GM23338 (cell line): ENCODE data around the gene YIPF6. TPM values are rescaled to one million over a fixed set of nuclear protein-coding genes. Genes with fewer than 3 reads are reported as not detected.

Experiments
- ATAC-seq: fragments of 200-7000 bp; cut with Tn5 transposase; 3 replicates; pipeline ENCODE4 v1.9.1; 2020
- DNase-seq: peaks from one replicate; pipeline ENCODE4 v3.0.0-alpha.2; 2015; ENCODE audit warnings: low spot score
- H2AFZ ChIP-seq: fragments of 200-600 bp; sonication (generic); 2 replicates; pipeline ENCODE4 v1.8.0; 2016; ENCODE audit warnings: antibody characterized with exemption, mild to moderate bottlenecking, moderate library complexity
- H3F3A ChIP-seq: fragments of 200-600 bp; sonication (generic); replicated peaks from 2 replicates; pipeline ENCODE4 v1.8.0; 2017; ENCODE audit warnings: antibody characterized with exemption, mixed run types, low read depth
- H3K27ac ChIP-seq: fragments of 200-600 bp; sonication (generic); 2 replicates; pipeline ENCODE4 v1.6.1; 2016; ENCODE audit warnings: low read depth
- H3K27me3 ChIP-seq: fragments of 200-600 bp; sonication (generic); 2 replicates; pipeline ENCODE4 v1.8.0; 2016; ENCODE audit warnings: mild to moderate bottlenecking, mixed run types, moderate library complexity; ENCODE audit not compliant: insufficient read depth
- H3K36me3 ChIP-seq: fragments of 200-600 bp; sonication (generic); 2 replicates; pipeline ENCODE4 v1.8.0; 2016; ENCODE audit warnings: mild to moderate bottlenecking; ENCODE audit not compliant: insufficient read depth
- H3K4me1 ChIP-seq: fragments of 200-600 bp; sonication (generic); 2 replicates; pipeline ENCODE4 v1.8.0; 2016; ENCODE audit warnings: mild to moderate bottlenecking, moderate library complexity; ENCODE audit not compliant: insufficient read depth
- H3K4me2 ChIP-seq: fragments of 200-600 bp; sonication (generic); 2 replicates; pipeline ENCODE4 v1.7.1; 2017; ENCODE audit warnings: mixed run types
- H3K4me3 ChIP-seq: fragments of 200-600 bp; sonication (generic); 2 replicates; pipeline ENCODE4 v1.6.1; 2016; ENCODE audit warnings: mixed run types
- H3K79me2 ChIP-seq: fragments of 200-600 bp; sonication (generic); replicated peaks from 2 replicates; pipeline ENCODE4 v1.8.0; 2017; ENCODE audit warnings: mild to moderate bottlenecking; ENCODE audit not compliant: insufficient read depth
- H3K9me2 ChIP-seq: fragments of 200-600 bp; sonication (generic); 2 replicates; pipeline ENCODE4 v1.8.0; 2017; ENCODE audit not compliant: insufficient read depth
- H4K20me1 ChIP-seq: fragments of 200-600 bp; sonication (generic); replicated peaks from 2 replicates; pipeline ENCODE4 v1.8.0; 2017; ENCODE audit warnings: mild to moderate bottlenecking; ENCODE audit not compliant: insufficient read depth
- H3K27ac Mint-ChIP-seq: 2 replicates; pipeline ENCODE4 v1.8.0; 2020; ENCODE audit warnings: inconsistent platforms, mild to moderate bottlenecking, moderate library complexity, mixed read lengths
- H3K27me3 Mint-ChIP-seq: 3 replicates; pipeline ENCODE4 v1.8.0; 2022; ENCODE audit warnings: low read depth, mild to moderate bottlenecking, moderate library complexity, mixed read lengths, inconsistent platforms; ENCODE audit not compliant: insufficient read depth, poor library complexity
- H3K36me3 Mint-ChIP-seq: 3 replicates; pipeline ENCODE4 v1.8.0; 2021; ENCODE audit warnings: low read depth, mild to moderate bottlenecking, inconsistent platforms, moderate library complexity, mixed read lengths
- H3K4me1 Mint-ChIP-seq: 3 replicates; pipeline ENCODE4 v1.8.0; 2020; ENCODE audit warnings: mild to moderate bottlenecking, inconsistent platforms, mixed read lengths
- H3K4me3 Mint-ChIP-seq: 3 replicates; pipeline ENCODE4 v1.8.0; 2021; ENCODE audit warnings: moderate library complexity, mild to moderate bottlenecking, inconsistent platforms, mixed read lengths
- H3K9me3 Mint-ChIP-seq: 3 replicates; pipeline ENCODE4 v1.8.0; 2020; ENCODE audit warnings: moderate library complexity, mild to moderate bottlenecking, inconsistent platforms, mixed read lengths
- CREB1 ChIP-seq: fragments of 250-450 bp; sonication (Bioruptor Pico); IDR thresholded peaks from 2 replicates; pipeline ENCODE4 v1.5.0; 2020; ENCODE audit warnings: low read depth, mild to moderate bottlenecking, moderate library complexity
- EZH2 ChIP-seq: fragments of 200-600 bp; sonication (generic); IDR thresholded peaks from one replicate; pipeline ENCODE4 v1.8.0; 2017; ENCODE audit warnings: antibody characterized with exemption, mild to moderate bottlenecking, low read depth; ENCODE audit not compliant: unreplicated experiment
- EZH2phosphoT487 ChIP-seq: fragments of 200-600 bp; sonication (generic); IDR thresholded peaks from one replicate; pipeline ENCODE4 v1.8.1; 2018; ENCODE audit warnings: antibody characterized with exemption; ENCODE audit not compliant: unreplicated experiment
- JUNB ChIP-seq: IDR thresholded peaks from one replicate; pipeline ENCODE4 v1.6.1; 2016; ENCODE audit warnings: antibody characterized with exemption; ENCODE audit not compliant: unreplicated experiment
- NANOG ChIP-seq: IDR thresholded peaks from 2 replicates; pipeline ENCODE4 v1.6.1; 2016; ENCODE audit warnings: antibody characterized with exemption, borderline replicate concordance
- POLR2AphosphoS5 ChIP-seq: IDR thresholded peaks from 2 replicates; pipeline ENCODE4 v1.6.1; 2016; ENCODE audit warnings: antibody characterized with exemption, low read depth
- STAT1 ChIP-seq: IDR thresholded peaks from one replicate; pipeline ENCODE4 v1.6.1; 2016; ENCODE audit warnings: antibody characterized with exemption; ENCODE audit not compliant: unreplicated experiment
- ZNF114 ChIP-seq: fragments of 250-450 bp; sonication (Bioruptor Pico); IDR thresholded peaks from 2 replicates; pipeline ENCODE4 v1.5.0; 2020; ENCODE audit warnings: mild to moderate bottlenecking, moderate library complexity
- ZNF331 ChIP-seq: fragments of 250-450 bp; sonication (Bioruptor Pico); IDR thresholded peaks from 2 replicates; pipeline ENCODE4 v1.5.0; 2020; ENCODE audit warnings: low read depth, mild to moderate bottlenecking, moderate library complexity
- polyA plus RNA-seq: library from polyadenylated mRNA; unstranded; fragments of >200 nt; fragmentation: Nextera tagmentation; extraction: Ambion mirVana; gene quantifications from 2 replicates; pipeline ENCODE4 v1.2.1, GENCODE V29; 2016
- total RNA-seq: library from RNA; depleted of rRNA; stranded (reverse); fragments of >200 nt; shearing (Covaris generic); gene quantifications from 2 replicates; pipeline ENCODE4 v1.2.3, GENCODE V29; 2014
- TF ChIP-seq, protein P1 (sequence below): IDR thresholded peaks from one replicate; pipeline ENCODE4 v1.6.1; 2018; ENCODE audit warnings: antibody characterized with exemption; ENCODE audit not compliant: unreplicated experiment
- TF ChIP-seq, protein P2 (sequence below): fragments of 250-450 bp; sonication (Bioruptor Pico); IDR thresholded peaks from 2 replicates; pipeline ENCODE4 v1.5.0; 2020; ENCODE audit warnings: mild to moderate bottlenecking, moderate library complexity
- TF ChIP-seq, protein P3 (sequence below): IDR thresholded peaks from 2 replicates; pipeline ENCODE4 v1.6.1; 2016; ENCODE audit warnings: antibody characterized with exemption
- TF ChIP-seq, protein P4 (sequence below), 2 experiments: fragments of 200-600 bp in 1 of 2; sonication (generic) in 1 of 2; conservative IDR thresholded peaks; 2 replicates each; pipeline versions ENCODE4 v1.5.1 to v1.6.1; 2016 to 2017; ENCODE audit warnings: antibody characterized with exemption in 2 of 2, low read depth in 2 of 2, mild to moderate bottlenecking in 2 of 2, moderate library complexity in 1 of 2

YIPF6 gene
- total and polyA plus RNA-seq, 2 experiments from 2014 or later, result 37.1 to 40.5 TPM

DNA sequence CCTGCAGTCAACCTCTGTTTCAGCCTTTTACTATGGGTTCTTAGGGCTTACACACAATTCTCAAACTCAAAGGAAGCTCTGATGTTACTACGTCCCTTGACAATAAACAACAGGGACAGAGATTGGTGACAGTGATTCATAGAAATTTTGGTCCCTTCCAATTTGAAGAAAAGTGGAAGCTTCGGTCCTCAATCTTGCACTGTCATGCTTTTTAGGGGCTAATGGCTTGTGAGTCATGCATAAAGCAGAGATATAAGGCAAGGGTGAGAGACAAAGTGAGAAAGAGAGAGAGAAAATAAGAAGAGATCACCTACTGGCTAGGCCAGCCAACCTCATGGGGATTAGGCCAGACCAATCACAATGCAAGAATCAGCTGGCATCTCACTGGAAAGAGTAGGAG lies 85.4 kb downstream of the YIPF6 start:
- Mint-ChIP-seq H3K27ac (no peak overlapping the region), H3K9me3 (no peaks in the 10 kb centered on the region; the same call in 2 of the 3 replicates), H3K4me3 (no peak overlapping the region), H3K36me3 (no peaks in the 10 kb centered on the region; the same call in 2 of the 3 replicates), H3K4me1 (no peaks in the 10 kb centered on the region), H3K27me3 (no peaks in the 10 kb centered on the region)
- Histone ChIP-seq H3K9me2 (no peaks in the 10 kb centered on the region), H3K36me3 (no peaks in the 10 kb centered on the region), H3K27me3 (no peaks in the 10 kb centered on the region), H2AFZ (no peak overlapping the region), H4K20me1 (no peaks in the 10 kb centered on the region), H3K79me2 (no peaks in the 10 kb centered on the region), H3K27ac (no peak overlapping the region), H3F3A (no peaks in the 10 kb centered on the region), H3K4me1 (no peaks in the 10 kb centered on the region), H3K4me2 (no peak overlapping the region), H3K4me3 (no peak overlapping the region)
- DNase-seq (no peak), ATAC-seq (no peak)
- no peak for TF ChIP-seq ZNF331 (CRISPR knock-in tag)
- TF ChIP-seq, protein P1, sequence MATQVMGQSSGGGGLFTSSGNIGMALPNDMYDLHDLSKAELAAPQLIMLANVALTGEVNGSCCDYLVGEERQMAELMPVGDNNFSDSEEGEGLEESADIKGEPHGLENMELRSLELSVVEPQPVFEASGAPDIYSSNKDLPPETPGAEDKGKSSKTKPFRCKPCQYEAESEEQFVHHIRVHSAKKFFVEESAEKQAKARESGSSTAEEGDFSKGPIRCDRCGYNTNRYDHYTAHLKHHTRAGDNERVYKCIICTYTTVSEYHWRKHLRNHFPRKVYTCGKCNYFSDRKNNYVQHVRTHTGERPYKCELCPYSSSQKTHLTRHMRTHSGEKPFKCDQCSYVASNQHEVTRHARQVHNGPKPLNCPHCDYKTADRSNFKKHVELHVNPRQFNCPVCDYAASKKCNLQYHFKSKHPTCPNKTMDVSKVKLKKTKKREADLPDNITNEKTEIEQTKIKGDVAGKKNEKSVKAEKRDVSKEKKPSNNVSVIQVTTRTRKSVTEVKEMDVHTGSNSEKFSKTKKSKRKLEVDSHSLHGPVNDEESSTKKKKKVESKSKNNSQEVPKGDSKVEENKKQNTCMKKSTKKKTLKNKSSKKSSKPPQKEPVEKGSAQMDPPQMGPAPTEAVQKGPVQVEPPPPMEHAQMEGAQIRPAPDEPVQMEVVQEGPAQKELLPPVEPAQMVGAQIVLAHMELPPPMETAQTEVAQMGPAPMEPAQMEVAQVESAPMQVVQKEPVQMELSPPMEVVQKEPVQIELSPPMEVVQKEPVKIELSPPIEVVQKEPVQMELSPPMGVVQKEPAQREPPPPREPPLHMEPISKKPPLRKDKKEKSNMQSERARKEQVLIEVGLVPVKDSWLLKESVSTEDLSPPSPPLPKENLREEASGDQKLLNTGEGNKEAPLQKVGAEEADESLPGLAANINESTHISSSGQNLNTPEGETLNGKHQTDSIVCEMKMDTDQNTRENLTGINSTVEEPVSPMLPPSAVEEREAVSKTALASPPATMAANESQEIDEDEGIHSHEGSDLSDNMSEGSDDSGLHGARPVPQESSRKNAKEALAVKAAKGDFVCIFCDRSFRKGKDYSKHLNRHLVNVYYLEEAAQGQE, result no peak
- TF ChIP-seq, protein P2, sequence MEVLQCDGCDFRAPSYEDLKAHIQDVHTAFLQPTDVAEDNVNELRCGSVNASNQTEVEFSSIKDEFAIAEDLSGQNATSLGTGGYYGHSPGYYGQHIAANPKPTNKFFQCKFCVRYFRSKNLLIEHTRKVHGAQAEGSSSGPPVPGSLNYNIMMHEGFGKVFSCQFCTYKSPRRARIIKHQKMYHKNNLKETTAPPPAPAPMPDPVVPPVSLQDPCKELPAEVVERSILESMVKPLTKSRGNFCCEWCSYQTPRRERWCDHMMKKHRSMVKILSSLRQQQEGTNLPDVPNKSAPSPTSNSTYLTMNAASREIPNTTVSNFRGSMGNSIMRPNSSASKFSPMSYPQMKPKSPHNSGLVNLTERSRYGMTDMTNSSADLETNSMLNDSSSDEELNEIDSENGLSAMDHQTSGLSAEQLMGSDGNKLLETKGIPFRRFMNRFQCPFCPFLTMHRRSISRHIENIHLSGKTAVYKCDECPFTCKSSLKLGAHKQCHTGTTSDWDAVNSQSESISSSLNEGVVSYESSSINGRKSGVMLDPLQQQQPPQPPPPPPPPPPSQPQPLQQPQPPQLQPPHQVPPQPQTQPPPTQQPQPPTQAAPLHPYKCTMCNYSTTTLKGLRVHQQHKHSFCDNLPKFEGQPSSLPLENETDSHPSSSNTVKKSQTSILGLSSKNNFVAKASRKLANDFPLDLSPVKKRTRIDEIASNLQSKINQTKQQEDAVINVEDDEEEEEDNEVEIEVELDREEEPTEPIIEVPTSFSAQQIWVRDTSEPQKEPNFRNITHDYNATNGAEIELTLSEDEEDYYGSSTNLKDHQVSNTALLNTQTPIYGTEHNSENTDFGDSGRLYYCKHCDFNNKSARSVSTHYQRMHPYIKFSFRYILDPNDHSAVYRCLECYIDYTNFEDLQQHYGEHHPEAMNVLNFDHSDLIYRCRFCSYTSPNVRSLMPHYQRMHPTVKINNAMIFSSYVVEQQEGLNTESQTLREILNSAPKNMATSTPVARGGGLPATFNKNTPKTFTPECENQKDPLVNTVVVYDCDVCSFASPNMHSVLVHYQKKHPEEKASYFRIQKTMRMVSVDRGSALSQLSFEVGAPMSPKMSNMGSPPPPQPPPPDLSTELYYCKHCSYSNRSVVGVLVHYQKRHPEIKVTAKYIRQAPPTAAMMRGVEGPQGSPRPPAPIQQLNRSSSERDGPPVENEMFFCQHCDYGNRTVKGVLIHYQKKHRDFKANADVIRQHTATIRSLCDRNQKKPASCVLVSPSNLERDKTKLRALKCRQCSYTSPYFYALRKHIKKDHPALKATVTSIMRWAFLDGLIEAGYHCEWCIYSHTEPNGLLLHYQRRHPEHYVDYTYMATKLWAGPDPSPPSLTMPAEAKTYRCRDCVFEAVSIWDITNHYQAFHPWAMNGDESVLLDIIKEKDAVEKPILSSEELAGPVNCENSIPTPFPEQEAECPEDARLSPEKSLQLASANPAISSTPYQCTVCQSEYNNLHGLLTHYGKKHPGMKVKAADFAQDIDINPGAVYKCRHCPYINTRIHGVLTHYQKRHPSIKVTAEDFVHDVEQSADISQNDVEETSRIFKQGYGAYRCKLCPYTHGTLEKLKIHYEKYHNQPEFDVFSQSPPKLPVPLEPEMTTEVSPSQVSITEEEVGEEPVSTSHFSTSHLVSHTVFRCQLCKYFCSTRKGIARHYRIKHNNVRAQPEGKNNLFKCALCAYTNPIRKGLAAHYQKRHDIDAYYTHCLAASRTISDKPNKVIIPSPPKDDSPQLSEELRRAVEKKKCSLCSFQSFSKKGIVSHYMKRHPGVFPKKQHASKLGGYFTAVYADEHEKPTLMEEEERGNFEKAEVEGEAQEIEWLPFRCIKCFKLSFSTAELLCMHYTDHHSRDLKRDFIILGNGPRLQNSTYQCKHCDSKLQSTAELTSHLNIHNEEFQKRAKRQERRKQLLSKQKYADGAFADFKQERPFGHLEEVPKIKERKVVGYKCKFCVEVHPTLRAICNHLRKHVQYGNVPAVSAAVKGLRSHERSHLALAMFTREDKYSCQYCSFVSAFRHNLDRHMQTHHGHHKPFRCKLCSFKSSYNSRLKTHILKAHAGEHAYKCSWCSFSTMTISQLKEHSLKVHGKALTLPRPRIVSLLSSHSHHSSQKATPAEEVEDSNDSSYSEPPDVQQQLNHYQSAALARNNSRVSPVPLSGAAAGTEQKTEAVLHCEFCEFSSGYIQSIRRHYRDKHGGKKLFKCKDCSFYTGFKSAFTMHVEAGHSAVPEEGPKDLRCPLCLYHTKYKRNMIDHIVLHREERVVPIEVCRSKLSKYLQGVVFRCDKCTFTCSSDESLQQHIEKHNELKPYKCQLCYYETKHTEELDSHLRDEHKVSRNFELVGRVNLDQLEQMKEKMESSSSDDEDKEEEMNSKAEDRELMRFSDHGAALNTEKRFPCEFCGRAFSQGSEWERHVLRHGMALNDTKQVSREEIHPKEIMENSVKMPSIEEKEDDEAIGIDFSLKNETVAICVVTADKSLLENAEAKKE (CRISPR knock-in tag), result no peak
- TF ChIP-seq ZNF114 (CRISPR knock-in tag), result no peak
- no peak for TF ChIP-seq NANOG
- TF ChIP-seq STAT1, result no peak
- TF ChIP-seq JUNB, result no peak
- TF ChIP-seq POLR2AphosphoS5, result no peak
- TF ChIP-seq, protein P3, sequence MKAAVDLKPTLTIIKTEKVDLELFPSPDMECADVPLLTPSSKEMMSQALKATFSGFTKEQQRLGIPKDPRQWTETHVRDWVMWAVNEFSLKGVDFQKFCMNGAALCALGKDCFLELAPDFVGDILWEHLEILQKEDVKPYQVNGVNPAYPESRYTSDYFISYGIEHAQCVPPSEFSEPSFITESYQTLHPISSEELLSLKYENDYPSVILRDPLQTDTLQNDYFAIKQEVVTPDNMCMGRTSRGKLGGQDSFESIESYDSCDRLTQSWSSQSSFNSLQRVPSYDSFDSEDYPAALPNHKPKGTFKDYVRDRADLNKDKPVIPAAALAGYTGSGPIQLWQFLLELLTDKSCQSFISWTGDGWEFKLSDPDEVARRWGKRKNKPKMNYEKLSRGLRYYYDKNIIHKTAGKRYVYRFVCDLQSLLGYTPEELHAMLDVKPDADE, result no peak
- TF ChIP-seq EZH2, result no peak
- no peak for TF ChIP-seq CREB1 (CRISPR knock-in tag)
- no peak for TF ChIP-seq EZH2phosphoT487
- TF ChIP-seq, protein P4, sequence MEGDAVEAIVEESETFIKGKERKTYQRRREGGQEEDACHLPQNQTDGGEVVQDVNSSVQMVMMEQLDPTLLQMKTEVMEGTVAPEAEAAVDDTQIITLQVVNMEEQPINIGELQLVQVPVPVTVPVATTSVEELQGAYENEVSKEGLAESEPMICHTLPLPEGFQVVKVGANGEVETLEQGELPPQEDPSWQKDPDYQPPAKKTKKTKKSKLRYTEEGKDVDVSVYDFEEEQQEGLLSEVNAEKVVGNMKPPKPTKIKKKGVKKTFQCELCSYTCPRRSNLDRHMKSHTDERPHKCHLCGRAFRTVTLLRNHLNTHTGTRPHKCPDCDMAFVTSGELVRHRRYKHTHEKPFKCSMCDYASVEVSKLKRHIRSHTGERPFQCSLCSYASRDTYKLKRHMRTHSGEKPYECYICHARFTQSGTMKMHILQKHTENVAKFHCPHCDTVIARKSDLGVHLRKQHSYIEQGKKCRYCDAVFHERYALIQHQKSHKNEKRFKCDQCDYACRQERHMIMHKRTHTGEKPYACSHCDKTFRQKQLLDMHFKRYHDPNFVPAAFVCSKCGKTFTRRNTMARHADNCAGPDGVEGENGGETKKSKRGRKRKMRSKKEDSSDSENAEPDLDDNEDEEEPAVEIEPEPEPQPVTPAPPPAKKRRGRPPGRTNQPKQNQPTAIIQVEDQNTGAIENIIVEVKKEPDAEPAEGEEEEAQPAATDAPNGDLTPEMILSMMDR (conservative IDR thresholded peaks at IDR 0.05; ENCODE audit: low read depth in 2 of 2), result no peak
